Subcutaneous abdominal adipose tissue (tissue), 5 donors: ENCODE data around the gene CAMK2B.

Source experiments
- H3K27ac ChIP-seq: one replicate; pipeline ENCODE4 v1.7.0; 2013; ENCODE audit warnings: low read depth, mild to moderate bottlenecking, inconsistent platforms, low read length, moderate library complexity
- H3K27me3 ChIP-seq, 5 donors: one replicate each; pipeline ENCODE4 v1.7.0; 2013; ENCODE audit warnings: low read length in 5 of 5, inconsistent platforms in 1 of 5; ENCODE audit not compliant: control insufficient read depth in 5 of 5, insufficient read depth in 4 of 5
- H3K36me3 ChIP-seq, 5 donors: one replicate each; pipeline ENCODE4 v1.7.0; 2013; ENCODE audit warnings: low read length in 5 of 5; ENCODE audit not compliant: control insufficient read depth in 5 of 5, insufficient read depth in 5 of 5
- H3K4me1 ChIP-seq, 5 donors: one replicate each; pipeline ENCODE4 v1.7.0; 2013; ENCODE audit warnings: low read length in 5 of 5, mild to moderate bottlenecking in 3 of 5, moderate library complexity in 1 of 5; ENCODE audit not compliant: control insufficient read depth in 5 of 5, insufficient read depth in 5 of 5
- H3K4me3 ChIP-seq, 5 donors: one replicate each; pipeline ENCODE4 v1.7.0; 2013; ENCODE audit warnings: low read length in 5 of 5, low read depth in 1 of 5
- H3K9ac ChIP-seq, 5 donors: one replicate each; pipeline ENCODE4 v1.7.0; 2013; ENCODE audit warnings: low read length in 5 of 5, mild to moderate bottlenecking in 4 of 5, moderate library complexity in 3 of 5
- H3K9me3 ChIP-seq, 5 donors: one replicate each; pipeline ENCODE4 v1.7.0; 2013; ENCODE audit warnings: low read length in 5 of 5; ENCODE audit not compliant: control insufficient read depth in 5 of 5
- donor health status: healthy.
- donor health status: healthy.
- donor health status: healthy.
- donor health status: healthy.
- donor health status: healthy.

Gene CAMK2B

GRCh38 chr7:44213877-44214388 is 111.5 kb downstream of the CAMK2B start:
- Histone ChIP-seq H3K36me3 (peaks cover 3 to 52% (median 48%) of the 10 kb centered on the region in 5 donors), H3K9ac (no peak overlapping the region), H3K27ac (no peak overlapping the region), H3K27me3 (peaks cover 3 to 11% (median 7%) of the 10 kb centered on the region in 5 donors), H3K4me3 (no peak overlapping the region), H3K4me1 (no peaks in the 10 kb centered on the region), H3K9me3 (peaks cover 0 to 7% (median 3%) of the 10 kb centered on the region in 5 donors)

DNA sequence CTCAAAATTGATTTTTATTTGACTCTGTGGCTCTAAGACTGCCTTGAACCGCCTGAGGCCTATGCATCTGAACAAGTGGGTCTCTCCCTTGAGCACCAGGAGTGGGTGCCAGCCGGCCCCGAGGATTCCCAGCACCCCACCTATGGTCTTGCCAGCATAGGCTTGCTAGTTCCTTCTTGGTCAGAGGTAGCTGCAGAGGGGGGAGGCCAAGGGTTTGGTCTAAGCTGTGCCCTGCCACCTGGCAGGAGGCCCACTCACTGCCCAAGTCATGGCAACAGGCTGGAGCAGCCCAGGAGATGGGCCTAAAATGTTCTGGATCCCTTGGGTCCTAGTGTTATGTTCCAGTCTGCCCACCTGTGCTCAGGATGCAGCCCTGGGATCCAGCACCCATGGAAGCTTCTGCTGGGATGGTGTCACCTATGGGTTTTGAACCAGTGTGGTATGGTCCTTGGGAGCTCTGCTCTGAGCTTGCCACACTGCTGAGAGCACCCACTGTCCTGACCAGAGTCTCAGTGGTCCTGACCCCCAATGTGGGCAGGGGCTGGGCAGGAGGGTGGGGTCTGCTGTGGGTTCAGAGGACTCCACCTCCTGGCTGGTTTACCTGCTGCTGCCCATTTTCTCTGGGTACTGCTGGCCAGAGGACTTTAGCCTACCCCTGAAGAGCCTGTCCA is 112.1 kb downstream of the CAMK2B start:
- Histone ChIP-seq H3K27me3 (peaks cover under 1 to 5% (median 3%) of the 10 kb centered on the region in 5 donors), H3K4me1 (no peaks in the 10 kb centered on the region), H3K27ac (no peak overlapping the region), H3K36me3 (peaks cover 6 to 58% (median 54%) of the 10 kb centered on the region in 5 donors), H3K9ac (no peak overlapping the region), H3K4me3 (no peak overlapping the region), H3K9me3 (peaks cover 0 to 2% (median 0%) of the 10 kb centered on the region in 5 donors)

DNA sequence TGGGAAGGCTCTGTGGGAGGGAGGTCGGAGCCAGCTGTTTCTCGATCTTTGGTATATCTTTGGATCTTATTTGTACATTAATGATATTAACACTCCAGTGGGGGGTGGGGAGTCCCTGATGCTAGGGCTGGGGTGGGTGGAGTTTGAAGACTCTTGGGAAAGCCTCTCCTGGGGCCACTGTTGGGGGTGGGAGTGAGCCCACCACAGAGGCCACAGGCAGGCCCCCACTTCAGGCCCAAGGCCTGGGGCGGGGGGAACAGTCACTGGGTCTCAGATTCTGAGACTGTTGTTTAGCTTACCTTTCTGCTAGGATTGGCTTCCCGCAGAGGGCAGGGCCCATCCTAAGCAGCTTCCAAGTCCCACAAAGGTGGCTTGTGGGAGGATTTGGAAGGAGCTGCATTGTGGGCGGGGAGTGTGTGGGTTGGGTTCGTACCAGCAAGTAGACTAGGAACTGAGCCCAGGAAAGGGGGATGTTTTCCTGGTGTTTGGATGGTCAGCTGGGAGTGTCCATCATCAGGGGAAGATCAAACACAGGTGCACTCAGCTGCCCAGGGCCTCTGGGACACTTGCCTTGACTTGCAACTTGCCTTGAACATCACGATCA is 112.7 kb downstream of the CAMK2B start:
- Histone ChIP-seq H3K27me3 (no peaks in the 10 kb centered on the region), H3K4me3 (no peak overlapping the region), H3K9me3 (no peaks in the 10 kb centered on the region), H3K4me1 (no peaks in the 10 kb centered on the region), H3K36me3 (peaks cover 6 to 65% (median 61%) of the 10 kb centered on the region in 5 donors), H3K9ac (no peak overlapping the region), H3K27ac (no peak overlapping the region)

DNA sequence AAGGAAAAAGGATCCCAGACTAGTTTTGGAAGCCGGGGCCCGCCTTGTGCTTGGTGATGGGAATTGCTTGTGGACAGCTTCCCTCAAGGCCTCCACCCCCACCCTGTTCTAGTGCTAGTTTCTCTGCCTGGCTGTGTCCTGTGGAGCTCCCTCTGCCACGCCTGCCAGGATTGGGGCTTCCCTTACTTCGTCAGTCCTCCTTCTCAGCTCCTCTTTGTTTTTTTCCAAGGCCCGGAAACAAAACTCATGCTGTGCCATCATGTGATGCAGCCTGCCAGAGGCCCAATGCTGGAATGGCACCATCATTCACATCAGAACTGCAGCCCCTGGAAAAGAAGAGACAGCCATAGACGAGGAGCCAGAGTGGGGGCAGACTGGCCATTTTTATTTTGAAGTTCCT is 113.4 kb downstream of the CAMK2B start:
- H3K9ac ChIP-seq: no peak overlapping the region
- H3K27ac ChIP-seq: no peak overlapping the region
- H3K27me3 ChIP-seq: no peaks in the 10 kb centered on the region
- H3K4me3 ChIP-seq: no peak overlapping the region
- H3K36me3 ChIP-seq: peaks cover 9 to 71% (median 67%) of the 10 kb centered on the region in 5 donors
- H3K9me3 ChIP-seq: no peaks in the 10 kb centered on the region
- H3K4me1 ChIP-seq: no peaks in the 10 kb centered on the region

- Histone ChIP-seq H3K27ac (no peak overlapping the region), H3K4me3 (no peak overlapping the region), H3K27me3 (no peaks in the 10 kb centered on the region), H3K36me3 (peaks cover 9 to 78% (median 76%) of the 10 kb centered on the region in 5 donors), H3K4me1 (no peaks in the 10 kb centered on the region), H3K9me3 (no peaks in the 10 kb centered on the region), H3K9ac (no peak overlapping the region)
Measured at GRCh38 chr7:44211126-44211675, 114.2 kb downstream of the CAMK2B start.

GRCh38 chr7:44210107-44210506 is 115.3 kb downstream of the CAMK2B start:
- peaks cover 14 to 89% (median 86%) of the 10 kb centered on the region in 5 donors for H3K36me3 ChIP-seq
- H3K9ac ChIP-seq: no peak overlapping the region
- H3K4me1 ChIP-seq: no peaks in the 10 kb centered on the region

DNA sequence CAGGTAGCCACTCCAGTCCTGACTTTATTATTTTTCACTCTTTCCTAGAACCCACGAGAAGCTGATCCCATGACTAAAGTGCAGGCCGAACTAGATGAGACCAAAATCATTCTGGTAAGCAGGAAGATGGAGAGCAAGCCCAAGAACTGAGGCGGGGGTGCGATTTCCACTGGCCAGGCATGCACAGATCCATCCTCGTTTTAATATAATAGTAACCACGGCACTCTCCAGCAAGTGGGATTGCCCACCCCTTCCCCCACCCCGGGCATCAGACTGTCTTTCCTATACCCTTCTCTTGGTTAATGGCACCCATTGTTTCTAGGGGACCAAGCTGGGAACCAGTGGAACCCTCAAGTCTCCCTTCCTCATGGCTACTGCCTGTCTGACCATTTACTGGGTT is 117.3 kb downstream of the CAMK2B start:
- Histone ChIP-seq H3K9ac (no peak overlapping the region), H3K4me3 (no peak overlapping the region), H3K27ac (no peak overlapping the region), H3K4me1 (peaks cover 0 to 7% (median 0%) of the 10 kb centered on the region in 5 donors), H3K27me3 (no peaks in the 10 kb centered on the region), H3K36me3 (peaks cover 22 to 91% (median 86%) of the 10 kb centered on the region in 5 donors), H3K9me3 (no peaks in the 10 kb centered on the region)

More at GRCh38 chr7:44210107-44210506, 115.3 kb downstream of the CAMK2B start:
- Histone ChIP-seq H3K27ac (no peak overlapping the region), H3K9me3 (no peaks in the 10 kb centered on the region), H3K4me3 (no peak overlapping the region), H3K27me3 (no peaks in the 10 kb centered on the region)

- Histone ChIP-seq H3K9ac (no peak overlapping the region), H3K4me1 (peaks cover 2 to 23% (median 16%) of the 10 kb centered on the region in 5 donors), H3K27ac (no peak overlapping the region), H3K9me3 (no peaks in the 10 kb centered on the region), H3K27me3 (no peaks in the 10 kb centered on the region), H3K4me3 (no peak overlapping the region), H3K36me3 (peaks cover 22 to 70% (median 65%) of the 10 kb centered on the region in 5 donors)
Measured at GRCh38 chr7:44206008-44206407, 119.4 kb downstream of the CAMK2B start.

DNA sequence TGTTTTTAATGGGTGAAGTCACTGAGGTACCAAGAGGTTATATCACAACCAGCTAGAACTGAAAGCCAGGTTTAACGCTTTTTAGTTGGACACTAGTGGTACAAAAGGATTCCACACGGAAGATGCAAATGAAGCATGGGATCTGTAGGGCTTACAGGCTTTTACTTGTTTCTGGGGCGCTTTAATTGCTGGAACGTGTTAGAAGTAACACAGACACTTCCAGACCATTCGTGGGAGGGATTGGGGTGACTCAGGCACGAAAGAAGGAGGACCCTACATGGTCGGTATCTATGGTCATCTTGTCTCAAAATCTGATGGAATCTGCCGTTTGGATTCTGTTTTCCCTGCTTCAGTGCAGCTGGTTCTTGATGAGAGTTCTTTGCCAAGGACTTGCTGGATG is 123.6 kb downstream of the CAMK2B start:
- peak overlapping the region; percentile 69 to 99 (median 93) for H3K4me3 ChIP-seq
- peak overlapping the region; percentile 77 for H3K27ac ChIP-seq
- peaks cover 14 to 29% (median 26%) of the 10 kb centered on the region in 5 donors for H3K36me3 ChIP-seq
- H3K9ac ChIP-seq: peak overlapping the region; percentile 17 to 89 (median 76)
- H3K27me3 ChIP-seq: peaks cover 0 to 3% (median 0%) of the 10 kb centered on the region in 5 donors
- peaks cover 2 to 23% (median 16%) of the 10 kb centered on the region in 5 donors for H3K4me1 ChIP-seq
- H3K9me3 ChIP-seq: no peaks in the 10 kb centered on the region
